Measurements from ENCODE around the gene STK10. TPM values are rescaled to one million over a fixed set of nuclear protein-coding genes. Genes with fewer than 3 reads are reported as not detected.

The STK10 gene
- total RNA-seq, 2 donors from 2014 or later = 9.1 to 9.9 TPM

- H3K36me3 ChIP-seq (replicated peaks in 1 of 2; ENCODE audit: insufficient read depth in 1 of 2, low read depth in 2 of 2) = peaks cover 0 to 2% of the 10 kb centered on the region in 2 donors
- no peaks in the 10 kb centered on the region for H3K9me3 ChIP-seq
- H3K27ac ChIP-seq = peak overlapping the region in 1 of 4 donors; percentile 10
- DNase-seq (no peak), ATAC-seq (no peak)
- no peak overlapping the region for H3K4me3 ChIP-seq
- H3K27me3 ChIP-seq = no peaks in the 10 kb centered on the region
- peaks cover 64% of the 10 kb centered on the region for H3K4me1 ChIP-seq
- TF ChIP-seq CTCF (IDR thresholded peaks at IDR 0.05) = no peak
- TF ChIP-seq POLR2A (IDR thresholded peaks at IDR 0.05) = no peak
- intact Hi-C loops (cut with DNase I) = no loop called here
- WGBS, 2 donors = 54 to 67% methylated on average over 3 of the region's 3 CpGs
Measured at GRCh38 chr5:171997011-171997410, 191.0 kb downstream of the STK10 start.

GRCh38 chr5:171992813-171993212, 195.2 kb downstream of the STK10 start:
- DNase-seq (no peak), ATAC-seq (no peak)
- H3K27ac ChIP-seq = no peak overlapping the region
- H3K9me3 ChIP-seq = no peaks in the 10 kb centered on the region
- intact Hi-C loops (cut with DNase I) = no loop called here
- H3K27me3 ChIP-seq = no peaks in the 10 kb centered on the region
- WGBS, 2 donors = 67 to 69% methylated on average over 2 of the region's 2 CpGs
- TF ChIP-seq CTCF (IDR thresholded peaks at IDR 0.05) = no peak
- TF ChIP-seq POLR2A (IDR thresholded peaks at IDR 0.05) = no peak
- H3K4me3 ChIP-seq = no peak overlapping the region
- peaks cover 0 to 2% of the 10 kb centered on the region in 2 donors for H3K36me3 ChIP-seq (replicated peaks in 1 of 2; ENCODE audit: insufficient read depth in 1 of 2, low read depth in 2 of 2)
- H3K4me1 ChIP-seq = peaks cover 47% of the 10 kb centered on the region

GRCh38 chr5:171992305-171992704, 195.7 kb downstream of the STK10 start:
- H3K4me3 ChIP-seq = no peak overlapping the region
- TF ChIP-seq POLR2A (IDR thresholded peaks at IDR 0.05) = no peak
- TF ChIP-seq CTCF (IDR thresholded peaks at IDR 0.05) = no peak

More at GRCh38 chr5:171992305-171992704, 195.7 kb downstream of the STK10 start:
- Histone ChIP-seq H3K4me1 (peaks cover 46% of the 10 kb centered on the region), H3K27me3 (no peaks in the 10 kb centered on the region), H3K27ac (no peak overlapping the region), H3K36me3 (replicated peaks in 1 of 2; ENCODE audit: insufficient read depth in 1 of 2, low read depth in 2 of 2) (peaks cover 0 to 2% of the 10 kb centered on the region in 2 donors), H3K9me3 (no peaks in the 10 kb centered on the region)
- intact Hi-C loops (cut with DNase I) = no loop called here
- 94 to 100% methylated on average over 3 of the region's 3 CpGs for WGBS, 2 donors
- no peak for DNase-seq
- ATAC-seq = no peak

Other genes starting within 250 kb of the STK10 start
- gene FBXW11, start 181.6 kb downstream of the STK10 start, total RNA-seq = 10 to 100 TPM; 29.0 to 64.6 TPM
- not detected for gene EFCAB9, start 5.9 kb upstream of the STK10 start, total RNA-seq
- gene UBTD2, start 95.5 kb upstream of the STK10 start, total RNA-seq = 10 to 100 TPM; 13.5 to 20.8 TPM

All from body of pancreas (tissue), 4 donors.